GM12878 (cell line): Measurements from ENCODE around the gene FUBP3. TPM values are rescaled to one million over a fixed set of nuclear protein-coding genes. Genes with fewer than 3 reads are reported as not detected.
"Not testable (repeated sequence)": the region's sequence is repeated elsewhere in the genome, so short reads cannot be mapped to it uniquely, and the experiment has no call there.

Source experiments
- ATAC-seq: fragments of 200-7000 bp; cut with Tn5 transposase; 3 replicates; pipeline ENCODE4 v1.9.1; 2020; ENCODE audit warnings: mild to moderate bottlenecking, moderate library complexity
- BruUV-seq: library from RNA; stranded (reverse); fragments of 400-500 nt; replicated peaks from 2 replicates; lab custom pipeline; 2021; lab: Mats Ljungman, UMichigan
- CTCF ChIA-PET: fragments of 300-600 bp; sonication (Branson Sonifier 250); formaldehyde crosslinking; extraction: SDS; loops from one replicate; lab custom pipeline; 2021; ENCODE audit warnings: inconsistent platforms; lab: Yijun Ruan, JAX
- POLR2A ChIA-PET: fragments of 350-600 bp; formaldehyde crosslinking; extraction: SDS; loops from one replicate; lab custom pipeline; 2021; ENCODE audit warnings: inconsistent platforms; lab: Charles Lee
- RAD21 ChIA-PET: fragments of 300-600 bp; sonication (Branson Sonifier 250); formaldehyde crosslinking; loops from one replicate; lab custom pipeline; 2023; ENCODE audit warnings: antibody characterized with exemption; ENCODE audit not compliant: unreplicated experiment; lab: Charles Lee
- SMC1A ChIA-PET: fragments of 300-600 bp; sonication (Branson Sonifier 250); formaldehyde crosslinking; loops from one replicate; lab custom pipeline; 2023; ENCODE audit not compliant: unreplicated experiment, uncharacterized antibody; lab: Charles Lee
- DNase-seq: peaks from one replicate; pipeline ENCODE4 v3.0.0-alpha.2; 2011; ENCODE audit warnings: low read depth, low spot score
- FAIRE-seq: peaks from 3 replicates; lab custom pipeline; 2011; peaks lifted over from hg19 to GRCh38; lab: Jason Lieb, UNC
- H2AFZ ChIP-seq: 2 replicates; pipeline ENCODE4 v1.6.0; 2011; ENCODE audit warnings: low read depth, low read length, control low read depth; ENCODE audit not compliant: control insufficient read depth
- H3K27ac ChIP-seq: 2 replicates; pipeline ENCODE4 v1.5.1; 2011; ENCODE audit warnings: control low read depth; ENCODE audit not compliant: control insufficient read depth, insufficient read depth
- H3K27me3 ChIP-seq, 2 experiments: replicated peaks in 1 of 2; 2 replicates each; pipeline versions ENCODE4 v1.6.0 to v1.6.1; 2011; ENCODE audit warnings: low read length in 1 of 2; ENCODE audit not compliant: control insufficient read depth in 2 of 2, insufficient read depth in 2 of 2
- H3K36me3 ChIP-seq, 2 experiments: 2 replicates each; pipeline ENCODE4 v1.5.1; 2011; ENCODE audit warnings: low read length in 1 of 2; ENCODE audit not compliant: control insufficient read depth in 2 of 2, insufficient read depth in 2 of 2
- H3K4me1 ChIP-seq: 2 replicates; pipeline ENCODE4 v1.6.1; 2011; ENCODE audit warnings: mild to moderate bottlenecking, low read length, moderate library complexity, mixed read lengths; ENCODE audit not compliant: control insufficient read depth, insufficient read depth
- H3K4me2 ChIP-seq: 2 replicates; pipeline ENCODE4 v1.6.0; 2011; ENCODE audit warnings: control low read depth; ENCODE audit not compliant: control insufficient read depth, insufficient read depth
- H3K4me3 ChIP-seq: fragments of 200-600 bp; sonication (generic); 2 replicates; pipeline ENCODE4 v1.5.1; 2016
- H3K79me2 ChIP-seq: 2 replicates; pipeline ENCODE4 v1.6.0; 2011; ENCODE audit warnings: low read length; ENCODE audit not compliant: control insufficient read depth, insufficient read depth
- H3K9ac ChIP-seq: 2 replicates; pipeline ENCODE4 v1.8.0; 2011; ENCODE audit warnings: low read length, control low read depth, mixed read lengths; ENCODE audit not compliant: control insufficient read depth, insufficient read depth
- H3K9me3 ChIP-seq: replicated peaks from 3 replicates; pipeline ENCODE4 v1.5.1; 2011; ENCODE audit warnings: mild to moderate bottlenecking, low read length; ENCODE audit not compliant: control insufficient read depth, insufficient read depth
- H4K20me1 ChIP-seq: 2 replicates; pipeline ENCODE4 v1.6.0; 2011; ENCODE audit not compliant: control insufficient read depth, insufficient read depth
- HDAC6 ChIP-seq: fragments of 200-600 bp; sonication (generic); IDR thresholded peaks from one replicate; pipeline ENCODE4 v1.8.0; 2017; ENCODE audit warnings: antibody characterized with exemption; ENCODE audit not compliant: unreplicated experiment
- WGBS: methylation state at CpG from one replicate; pipeline ENCODE4 v1.1.6; 2016; ENCODE audit warnings: low lambda C conversion rate; ENCODE audit not compliant: insufficient replicate concordance, insufficient coverage; ENCODE audit errors: missing lambda C conversion rate; 5-methylcytosine and 5-hydroxymethylcytosine counted together
- in situ Hi-C: fragments of 300-500 bp; cut with MboI; formaldehyde crosslinking; loops from 9 replicates; pipeline ENCODE4 v1.14.3; 2018; ENCODE audit warnings: mixed read lengths
- intact Hi-C: fragments of 100-400 bp; cut with micrococcal nuclease; formaldehyde crosslinking; loops from one replicate; pipeline ENCODE4 v1.14.2; 2022; ENCODE audit not compliant: unreplicated experiment
- polyA plus RNA-seq, 11 experiments: library from polyadenylated mRNA; depleted of rRNA in 4 of 11; unstranded in 6 of 11; stranded (reverse) in 5 of 11; fragments of >200 nt; fragmentation: Nextera tagmentation in 4 of 11; fragmentation: Illumina TruSeq in 1 of 11; extraction: Ambion mirVana in 4 of 11; extraction: Trizol in 1 of 11; gene quantifications; 1 replicate in 1 of 11; 2 replicates in 10 of 11; pipeline versions ENCODE4 v1.2.1 to v1.2.3, GENCODE V29; 2011 to 2016; ENCODE audit warnings: inconsistent platforms in 2 of 11, missing spikeins in 2 of 11, low read depth in 1 of 11
- total RNA-seq, 4 experiments: library from RNA; depleted of rRNA in 3 of 4; stranded (reverse); fragments of >200 nt in 3 of 4; fragmentation: Illumina TruSeq in 1 of 4; extraction: Trizol in 1 of 4; gene quantifications; 2 replicates each; pipeline versions ENCODE4 v1.2.1 to v1.2.3, GENCODE V29; 2013 to 2021
- TF ChIP-seq, protein P1 (sequence below): fragments of 450-650 bp; IDR thresholded peaks from 2 replicates; pipeline ENCODE4 v1.6.1; 2017; ENCODE audit warnings: low read depth, mild to moderate bottlenecking, moderate library complexity
- TF ChIP-seq, protein P2 (sequence below): fragments of 450-650 bp; IDR thresholded peaks from 2 replicates; pipeline ENCODE4 v1.6.1; 2017; ENCODE audit warnings: antibody characterized with exemption, mild to moderate bottlenecking, moderate library complexity
- TF ChIP-seq, protein P3 (sequence below): fragments of 450-650 bp; IDR thresholded peaks from 2 replicates; pipeline ENCODE4 v1.6.1; 2016; ENCODE audit warnings: mild to moderate bottlenecking

Gene FUBP3
- total and polyA plus RNA-seq, 10 of the 15 experiments (the other 5 are each of a cell fraction or from before 2014, with no cell fraction given) = 2.4 to 49.4 (median 37.2) TPM

DNA sequence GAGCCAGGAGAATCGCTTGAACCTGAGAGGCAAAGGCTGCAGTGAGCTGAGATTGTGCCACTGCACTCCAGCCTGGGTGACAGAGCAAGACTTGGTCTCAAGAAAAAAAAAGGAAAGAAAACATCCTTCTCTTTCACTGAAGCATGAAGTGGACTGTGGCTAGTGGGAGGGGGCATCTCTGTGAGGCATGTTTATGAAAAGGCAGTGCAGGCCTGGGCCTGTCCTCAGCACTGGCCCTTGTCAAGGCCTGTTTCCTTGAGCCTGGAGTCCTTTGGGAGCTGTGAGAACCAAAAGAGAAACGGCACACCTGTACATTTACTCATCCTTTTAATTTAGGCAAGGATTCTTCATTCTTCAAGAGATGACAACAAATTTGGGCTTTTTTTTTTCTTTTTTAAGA, 18.3 kb upstream of the FUBP3 start (continued):
- TF ChIP-seq, protein P1, sequence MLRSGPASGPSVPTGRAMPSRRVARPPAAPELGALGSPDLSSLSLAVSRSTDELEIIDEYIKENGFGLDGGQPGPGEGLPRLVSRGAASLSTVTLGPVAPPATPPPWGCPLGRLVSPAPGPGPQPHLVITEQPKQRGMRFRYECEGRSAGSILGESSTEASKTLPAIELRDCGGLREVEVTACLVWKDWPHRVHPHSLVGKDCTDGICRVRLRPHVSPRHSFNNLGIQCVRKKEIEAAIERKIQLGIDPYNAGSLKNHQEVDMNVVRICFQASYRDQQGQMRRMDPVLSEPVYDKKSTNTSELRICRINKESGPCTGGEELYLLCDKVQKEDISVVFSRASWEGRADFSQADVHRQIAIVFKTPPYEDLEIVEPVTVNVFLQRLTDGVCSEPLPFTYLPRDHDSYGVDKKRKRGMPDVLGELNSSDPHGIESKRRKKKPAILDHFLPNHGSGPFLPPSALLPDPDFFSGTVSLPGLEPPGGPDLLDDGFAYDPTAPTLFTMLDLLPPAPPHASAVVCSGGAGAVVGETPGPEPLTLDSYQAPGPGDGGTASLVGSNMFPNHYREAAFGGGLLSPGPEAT = no peak
- TF ChIP-seq, protein P2, sequence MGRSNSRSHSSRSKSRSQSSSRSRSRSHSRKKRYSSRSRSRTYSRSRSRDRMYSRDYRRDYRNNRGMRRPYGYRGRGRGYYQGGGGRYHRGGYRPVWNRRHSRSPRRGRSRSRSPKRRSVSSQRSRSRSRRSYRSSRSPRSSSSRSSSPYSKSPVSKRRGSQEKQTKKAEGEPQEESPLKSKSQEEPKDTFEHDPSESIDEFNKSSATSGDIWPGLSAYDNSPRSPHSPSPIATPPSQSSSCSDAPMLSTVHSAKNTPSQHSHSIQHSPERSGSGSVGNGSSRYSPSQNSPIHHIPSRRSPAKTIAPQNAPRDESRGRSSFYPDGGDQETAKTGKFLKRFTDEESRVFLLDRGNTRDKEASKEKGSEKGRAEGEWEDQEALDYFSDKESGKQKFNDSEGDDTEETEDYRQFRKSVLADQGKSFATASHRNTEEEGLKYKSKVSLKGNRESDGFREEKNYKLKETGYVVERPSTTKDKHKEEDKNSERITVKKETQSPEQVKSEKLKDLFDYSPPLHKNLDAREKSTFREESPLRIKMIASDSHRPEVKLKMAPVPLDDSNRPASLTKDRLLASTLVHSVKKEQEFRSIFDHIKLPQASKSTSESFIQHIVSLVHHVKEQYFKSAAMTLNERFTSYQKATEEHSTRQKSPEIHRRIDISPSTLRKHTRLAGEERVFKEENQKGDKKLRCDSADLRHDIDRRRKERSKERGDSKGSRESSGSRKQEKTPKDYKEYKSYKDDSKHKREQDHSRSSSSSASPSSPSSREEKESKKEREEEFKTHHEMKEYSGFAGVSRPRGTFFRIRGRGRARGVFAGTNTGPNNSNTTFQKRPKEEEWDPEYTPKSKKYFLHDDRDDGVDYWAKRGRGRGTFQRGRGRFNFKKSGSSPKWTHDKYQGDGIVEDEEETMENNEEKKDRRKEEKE = no peak
- no peak for TF ChIP-seq HDAC6
- TF ChIP-seq, protein P3, sequence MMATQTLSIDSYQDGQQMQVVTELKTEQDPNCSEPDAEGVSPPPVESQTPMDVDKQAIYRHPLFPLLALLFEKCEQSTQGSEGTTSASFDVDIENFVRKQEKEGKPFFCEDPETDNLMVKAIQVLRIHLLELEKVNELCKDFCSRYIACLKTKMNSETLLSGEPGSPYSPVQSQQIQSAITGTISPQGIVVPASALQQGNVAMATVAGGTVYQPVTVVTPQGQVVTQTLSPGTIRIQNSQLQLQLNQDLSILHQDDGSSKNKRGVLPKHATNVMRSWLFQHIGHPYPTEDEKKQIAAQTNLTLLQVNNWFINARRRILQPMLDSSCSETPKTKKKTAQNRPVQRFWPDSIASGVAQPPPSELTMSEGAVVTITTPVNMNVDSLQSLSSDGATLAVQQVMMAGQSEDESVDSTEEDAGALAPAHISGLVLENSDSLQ = no peak

DNA sequence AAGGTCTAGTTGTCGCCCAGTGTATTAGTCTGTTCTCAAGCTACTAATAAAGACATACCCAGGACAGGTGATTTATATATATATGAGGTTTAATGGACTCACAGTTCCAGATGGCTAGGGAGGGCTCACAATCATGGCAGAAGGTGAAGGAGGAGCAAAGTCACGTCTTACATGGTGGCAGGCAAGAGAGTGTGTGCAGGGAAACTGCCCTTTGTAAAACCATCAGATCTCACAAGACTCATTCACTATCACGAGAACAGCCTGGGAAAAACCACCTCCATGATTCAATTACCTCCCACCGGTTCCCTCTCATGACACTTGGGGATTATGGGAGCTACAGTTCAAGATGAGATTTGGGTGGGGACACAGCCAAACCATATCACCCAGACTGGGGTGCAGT, 16.9 kb upstream of the FUBP3 start:
- H3K4me1 ChIP-seq, RAD21 ChIA-PET, H3K4me2 ChIP-seq, H3K79me2 ChIP-seq, H2AFZ ChIP-seq, H3K9ac ChIP-seq, H3K27ac ChIP-seq, FAIRE-seq, H3K36me3 ChIP-seq, H3K9me3 ChIP-seq, in situ Hi-C loops, POLR2A ChIA-PET, BruUV-seq, ATAC-seq, H4K20me1 ChIP-seq, DNase-seq, H3K4me3 ChIP-seq, SMC1A ChIA-PET, intact Hi-C loops, H3K27me3 ChIP-seq, CTCF ChIA-PET: not testable (repeated sequence)
- WGBS = 34% methylated on average over 4 of the region's 4 CpGs
